Fibroblast of lung (primary cell): ENCODE measurements around the gene TAX1BP1.

ENCODE experiments used
- EZH2 ChIP-seq: IDR thresholded peaks from 2 replicates; pipeline ENCODE4 v1.5.1; 2012; ENCODE audit warnings: low read length, control low read depth, mild to moderate bottlenecking; ENCODE audit errors: missing control alignments
- TF ChIP-seq, protein P1 (sequence below), 2 donors: IDR thresholded peaks in 1 of 2; conservative IDR thresholded peaks in 1 of 2; 1 replicate in 1 of 2; 2 replicates in 1 of 2; pipeline ENCODE4 v1.5.1; 2011 to 2012; ENCODE audit warnings: low read length in 2 of 2, control low read depth in 1 of 2, inconsistent platforms in 1 of 2, low read depth in 1 of 2, mild to moderate bottlenecking in 1 of 2

GRCh38 chr7:27871866-27872265 lies 131.9 kb downstream of the TAX1BP1 start:
- TF ChIP-seq, protein P1, sequence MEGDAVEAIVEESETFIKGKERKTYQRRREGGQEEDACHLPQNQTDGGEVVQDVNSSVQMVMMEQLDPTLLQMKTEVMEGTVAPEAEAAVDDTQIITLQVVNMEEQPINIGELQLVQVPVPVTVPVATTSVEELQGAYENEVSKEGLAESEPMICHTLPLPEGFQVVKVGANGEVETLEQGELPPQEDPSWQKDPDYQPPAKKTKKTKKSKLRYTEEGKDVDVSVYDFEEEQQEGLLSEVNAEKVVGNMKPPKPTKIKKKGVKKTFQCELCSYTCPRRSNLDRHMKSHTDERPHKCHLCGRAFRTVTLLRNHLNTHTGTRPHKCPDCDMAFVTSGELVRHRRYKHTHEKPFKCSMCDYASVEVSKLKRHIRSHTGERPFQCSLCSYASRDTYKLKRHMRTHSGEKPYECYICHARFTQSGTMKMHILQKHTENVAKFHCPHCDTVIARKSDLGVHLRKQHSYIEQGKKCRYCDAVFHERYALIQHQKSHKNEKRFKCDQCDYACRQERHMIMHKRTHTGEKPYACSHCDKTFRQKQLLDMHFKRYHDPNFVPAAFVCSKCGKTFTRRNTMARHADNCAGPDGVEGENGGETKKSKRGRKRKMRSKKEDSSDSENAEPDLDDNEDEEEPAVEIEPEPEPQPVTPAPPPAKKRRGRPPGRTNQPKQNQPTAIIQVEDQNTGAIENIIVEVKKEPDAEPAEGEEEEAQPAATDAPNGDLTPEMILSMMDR (conservative IDR thresholded peaks at IDR 0.05 in 1 of 2, IDR thresholded peaks at IDR 0.05 in 1 of 2; ENCODE audit: low read depth in 1 of 2, low read length in 2 of 2) = no peak
- TF ChIP-seq EZH2 = no peak
